Middle frontal gyrus (tissue), 1 donor: ENCODE results near the gene ZNF774.
"Not testable (repeated sequence)": the region's sequence is repeated elsewhere in the genome, so short reads cannot be mapped to it uniquely, and the experiment has no call there.

ENCODE experiments used
- DNase-seq: peaks from one replicate; pipeline ENCODE4 v3.0.0-alpha.2; 2015; ENCODE audit warnings: low spot score; ENCODE audit errors: extremely low spot score

Gene ZNF774

GRCh38 chr15:90352107-90352893, at the start of gene ZNF774:
ZNF774 (plus strand) TSS chr15:90352284; CDS start chr15:90354661, 2,377 bp downstream.
- peak; percentile 87 for DNase-seq

DNA sequence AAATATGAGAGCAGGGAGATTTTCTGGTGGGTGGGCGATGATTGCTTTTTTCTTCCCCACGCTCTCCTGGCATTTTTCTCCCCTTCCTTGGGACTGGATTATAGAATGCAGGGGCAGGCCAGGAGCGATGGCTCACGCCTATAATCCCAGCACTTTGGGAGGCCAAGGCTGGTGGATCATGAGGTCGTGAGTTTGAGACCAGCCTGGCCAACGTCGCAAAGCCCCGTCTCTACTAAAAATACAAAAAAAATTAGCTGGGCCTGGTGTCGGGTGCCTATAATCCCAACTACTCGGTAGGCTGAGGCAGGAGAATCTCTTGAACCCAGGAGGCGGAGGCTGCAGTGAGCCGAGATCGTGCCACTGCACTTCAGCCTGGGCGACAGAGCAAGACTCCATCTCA, 46.7 kb upstream of the ZNF774 start:
- DNase-seq: not testable (repeated sequence)

- DNase-seq: no peak
Observed at GRCh38 chr15:90305932-90306331, 46.2 kb upstream of the ZNF774 start.

GRCh38 chr15:90306560-90306959, 45.5 kb upstream of the ZNF774 start:
- DNase-seq: no peak

GRCh38 chr15:90307661-90308060, 44.4 kb upstream of the ZNF774 start:
- no peak for DNase-seq

DNA sequence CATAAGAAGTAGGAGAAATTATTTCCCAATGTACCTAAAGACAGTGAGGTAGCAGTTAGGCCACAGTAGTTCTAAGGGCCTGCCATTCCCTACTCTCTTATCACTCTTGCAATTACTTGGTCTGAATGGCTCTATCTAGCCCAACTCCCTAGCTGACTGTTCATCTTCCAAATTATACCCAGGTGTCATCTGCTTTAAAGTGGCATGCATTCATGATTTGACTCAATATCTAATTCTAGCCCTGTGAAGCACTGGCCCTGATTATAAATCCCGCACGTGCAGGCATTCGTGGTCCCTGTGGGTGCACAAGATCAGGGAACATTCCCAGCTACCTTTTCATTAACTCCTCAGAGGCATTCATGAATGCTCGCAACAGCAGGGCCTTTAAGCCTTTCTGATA, 43.1 kb upstream of the ZNF774 start:
- no peak for DNase-seq

DNA sequence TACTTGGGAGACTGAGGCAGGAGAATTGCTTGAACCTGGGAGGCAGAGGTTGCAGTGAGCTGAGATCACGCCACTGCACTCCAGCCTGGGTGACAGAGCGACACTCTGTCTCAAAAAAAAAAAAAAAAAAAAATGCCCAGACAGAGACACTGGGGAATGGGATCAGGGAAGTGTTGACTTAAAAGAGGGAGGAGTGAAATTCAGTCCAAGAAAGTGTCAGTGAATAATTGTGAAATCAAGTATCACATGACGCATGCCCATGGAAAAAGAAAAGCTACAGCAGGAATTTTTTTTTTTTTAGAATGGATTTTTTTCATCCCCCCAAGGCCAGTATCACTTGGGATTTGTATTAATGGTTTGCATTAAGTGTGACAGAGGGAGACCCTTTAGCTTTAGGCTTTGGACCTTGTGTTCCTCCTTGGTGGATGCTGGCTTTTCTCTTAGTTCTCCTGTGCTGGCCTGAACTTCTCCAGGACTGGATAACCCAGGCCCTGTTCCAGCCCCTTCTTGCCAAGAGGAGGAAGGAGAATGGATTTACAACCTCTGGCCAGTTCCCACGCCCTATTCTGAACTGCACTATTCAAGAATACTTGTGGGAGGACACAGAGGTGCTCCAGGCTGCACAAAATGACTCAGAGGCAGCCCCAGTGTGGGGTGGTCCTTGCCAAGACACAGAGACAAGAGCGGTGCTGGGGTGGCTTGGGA, 36.7 kb upstream of the ZNF774 start:
- DNase-seq: no peak

GRCh38 chr15:90316139-90316538, 35.9 kb upstream of the ZNF774 start:
- DNase-seq: no peak

- DNase-seq: no peak
Observed at GRCh38 chr15:90318591-90318990, 33.5 kb upstream of the ZNF774 start.

GRCh38 chr15:90320062-90320884, 31.8 kb upstream of the ZNF774 start:
- peak; percentile 72 for DNase-seq

GRCh38 chr15:90320885-90321278, 31.2 kb upstream of the ZNF774 start:
- no peak for DNase-seq

DNA sequence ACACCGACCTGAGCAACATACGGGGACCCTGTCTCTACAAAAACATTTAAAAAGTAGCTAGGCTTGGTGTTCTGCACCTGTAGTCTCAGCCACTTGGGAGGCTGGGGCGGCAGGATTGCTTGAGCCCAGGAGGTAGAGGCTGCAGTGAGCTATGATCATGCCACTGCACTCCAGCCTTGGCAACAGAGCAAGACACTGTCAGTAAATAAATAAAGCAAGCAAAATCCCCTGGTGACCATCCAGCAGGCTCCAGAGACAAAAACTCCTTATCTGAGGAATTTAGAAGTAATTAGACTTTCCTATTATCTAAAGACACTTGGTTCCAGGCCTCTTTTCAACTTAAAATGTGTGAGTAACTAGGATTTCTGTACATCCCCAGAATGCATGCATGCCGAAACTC, 29.5 kb upstream of the ZNF774 start:
- no peak for DNase-seq

- DNase-seq: no peak
Observed at GRCh38 chr15:90325726-90326125, 26.4 kb upstream of the ZNF774 start.

- DNase-seq: no peak
Observed at GRCh38 chr15:90326441-90326840, 25.6 kb upstream of the ZNF774 start.

DNA sequence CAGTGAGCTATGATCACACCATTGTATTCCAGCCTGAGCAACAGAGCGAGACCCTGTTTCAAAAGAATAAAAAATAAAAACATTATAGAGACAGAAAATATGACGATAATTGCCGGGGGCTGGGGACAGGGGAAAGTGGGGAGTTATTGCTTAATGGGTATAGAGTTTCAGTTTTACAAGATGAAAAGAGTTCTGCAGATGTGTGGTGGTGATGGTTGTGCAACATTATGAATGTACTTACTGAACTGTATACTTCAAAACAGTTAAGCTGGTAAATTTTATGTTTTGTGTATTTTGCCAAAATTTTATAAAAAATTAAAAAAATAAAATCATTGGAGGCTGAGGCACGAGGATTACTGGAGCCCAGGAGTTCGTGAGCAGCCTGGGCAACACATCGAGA, 24.8 kb upstream of the ZNF774 start:
- DNase-seq: no peak

GRCh38 chr15:90334304-90334731, 17.8 kb upstream of the ZNF774 start:
- no peak for DNase-seq

GRCh38 chr15:90336705-90337141, 15.4 kb upstream of the ZNF774 start:
- DNase-seq: no peak

GRCh38 chr15:90337256-90337655, 14.8 kb upstream of the ZNF774 start:
- DNase-seq: no peak

GRCh38 chr15:90338532-90338931, 13.6 kb upstream of the ZNF774 start:
- DNase-seq: no peak

DNA sequence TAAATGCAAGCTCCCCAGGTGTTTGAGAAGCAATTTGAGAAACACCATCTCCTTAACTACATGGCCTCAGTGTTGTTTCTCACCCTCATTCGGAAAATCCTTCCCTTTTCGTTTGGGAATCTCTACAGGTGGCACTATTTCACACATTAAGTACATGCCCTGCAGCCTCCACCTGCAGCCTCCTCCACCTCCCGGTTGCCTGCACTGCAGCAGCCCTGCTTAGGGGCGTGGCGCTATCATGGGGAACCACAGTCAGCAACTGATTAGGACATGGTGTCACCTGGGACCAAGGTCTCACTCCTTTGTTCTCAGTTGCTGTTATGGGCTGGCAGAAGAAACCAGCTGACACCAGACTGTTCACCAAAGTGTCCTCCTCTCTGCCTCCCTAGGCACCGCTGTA, 11.7 kb upstream of the ZNF774 start:
- DNase-seq: no peak

DNA sequence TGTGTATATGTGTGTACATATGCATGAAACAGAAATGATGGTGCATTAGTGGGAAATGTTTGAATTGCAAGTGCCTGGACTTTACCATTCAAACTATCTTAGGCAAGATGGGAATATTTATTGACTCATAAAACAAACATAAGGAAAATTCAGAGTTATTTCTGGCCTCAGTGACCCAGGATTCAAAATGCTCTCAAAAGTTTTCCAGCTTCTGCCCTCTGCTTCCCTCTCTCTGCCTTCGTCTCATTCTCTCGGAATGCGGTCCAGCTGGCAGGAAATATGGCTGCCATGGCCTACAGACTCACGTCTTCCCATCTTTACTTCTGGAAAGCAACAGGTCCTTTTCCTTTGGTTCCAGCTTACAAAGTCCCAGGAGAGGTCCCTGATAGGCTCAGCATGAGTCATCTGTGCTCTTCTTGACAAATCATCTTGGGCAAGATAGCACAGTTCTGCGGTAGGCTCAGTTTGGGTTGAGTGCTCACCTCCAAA, 8.7 kb upstream of the ZNF774 start:
- no peak for DNase-seq

GRCh38 chr15:90344662-90345061, 7.4 kb upstream of the ZNF774 start:
- no peak for DNase-seq
